WTC11 (cell line): ENCODE measurements around the gene FNDC3B. TPM values are rescaled to one million over a fixed set of nuclear protein-coding genes. Genes with fewer than 3 reads are reported as not detected.

Experiments
- ATAC-seq: fragments of 200-7000 bp; cut with Tn5 transposase; 2 replicates; pipeline ENCODE4 v1.10.0; 2021; ENCODE audit warnings: mild to moderate bottlenecking, moderate library complexity
- CTCF ChIA-PET: fragments of 300-600 bp; sonication (Branson Sonifier 250); formaldehyde crosslinking; loops from one replicate; lab custom pipeline; 2021; ENCODE audit warnings: antibody characterized with exemption; lab: Charles Lee
- POLR2A ChIA-PET: fragments of 350-600 bp; sonication (Branson Sonifier 250); formaldehyde crosslinking; loops from one replicate; lab custom pipeline; 2021; ENCODE audit warnings: antibody characterized with exemption; lab: Charles Lee
- DNase-seq: peaks from one replicate; pipeline ENCODE4 v3.0.0; 2021; ENCODE audit warnings: low spot score
- H3K27ac Mint-ChIP-seq: 2 replicates; pipeline ENCODE4 v1.8.0; 2021; ENCODE audit warnings: mixed read lengths
- H3K27me3 Mint-ChIP-seq: 2 replicates; pipeline ENCODE4 v1.8.0; 2021; ENCODE audit warnings: low read depth, mild to moderate bottlenecking, moderate library complexity, mixed read lengths
- H3K36me3 Mint-ChIP-seq: 2 replicates; pipeline ENCODE4 v1.8.0; 2021; ENCODE audit warnings: mixed read lengths
- H3K4me1 Mint-ChIP-seq: 2 replicates; pipeline ENCODE4 v1.8.0; 2022; ENCODE audit warnings: mixed read lengths
- H3K4me3 Mint-ChIP-seq: 2 replicates; pipeline ENCODE4 v1.8.0; 2021; ENCODE audit warnings: mild to moderate bottlenecking, moderate library complexity, mixed read lengths
- H3K9me3 Mint-ChIP-seq: 2 replicates; pipeline ENCODE4 v1.8.0; 2021; ENCODE audit warnings: mixed read lengths
- ATF1 ChIP-seq: sonication (generic); formaldehyde crosslinking; IDR thresholded peaks from 2 replicates; pipeline ENCODE4 v1.8.1; 2023; ENCODE audit warnings: mild to moderate bottlenecking, moderate library complexity, missing genetic modification reagents
- ATF6 ChIP-seq: sonication (generic); formaldehyde crosslinking; IDR thresholded peaks from 2 replicates; pipeline ENCODE4 v1.8.1; 2023; ENCODE audit warnings: mild to moderate bottlenecking, missing genetic modification reagents
- CDX4 ChIP-seq: fragments of 250-450 bp; sonication (Bioruptor Pico); IDR thresholded peaks from 2 replicates; pipeline ENCODE4 v1.9.0; 2021; ENCODE audit warnings: moderate library complexity, mild to moderate bottlenecking, inconsistent platforms, borderline replicate concordance
- CREB1 ChIP-seq: sonication (generic); formaldehyde crosslinking; IDR thresholded peaks from 2 replicates; pipeline ENCODE4 v1.8.0; 2023; ENCODE audit warnings: mild to moderate bottlenecking, missing genetic modification reagents
- E2F5 ChIP-seq: sonication (generic); formaldehyde crosslinking; IDR thresholded peaks from 2 replicates; pipeline ENCODE4 v1.8.1; 2022; ENCODE audit warnings: mild to moderate bottlenecking, moderate library complexity, missing genetic modification reagents
- HMGA2 ChIP-seq: fragments of 250-450 bp; sonication (Bioruptor Pico); IDR thresholded peaks from 2 replicates; pipeline ENCODE4 v1.4.0; 2021; ENCODE audit warnings: mild to moderate bottlenecking, moderate library complexity
- IRF2 ChIP-seq: sonication (generic); formaldehyde crosslinking; IDR thresholded peaks from 2 replicates; pipeline ENCODE4 v1.8.0; 2022; ENCODE audit warnings: low read depth, missing genetic modification reagents, borderline replicate concordance
- MYBL2 ChIP-seq: sonication (generic); formaldehyde crosslinking; IDR thresholded peaks from 2 replicates; pipeline ENCODE4 v1.8.1; 2023; ENCODE audit warnings: mild to moderate bottlenecking, moderate library complexity, missing genetic modification reagents
- RORB ChIP-seq: fragments of 250-450 bp; sonication (Bioruptor Pico); IDR thresholded peaks from 2 replicates; pipeline ENCODE4 v1.9.0; 2021; ENCODE audit warnings: mild to moderate bottlenecking
- SP1 ChIP-seq: sonication (generic); formaldehyde crosslinking; conservative IDR thresholded peaks from 2 replicates; pipeline ENCODE4 v1.8.1; 2022; ENCODE audit warnings: missing genetic modification reagents
- TEAD4 ChIP-seq: sonication (generic); formaldehyde crosslinking; IDR thresholded peaks from 2 replicates; pipeline ENCODE4 v1.8.0; 2022; ENCODE audit warnings: mild to moderate bottlenecking, missing genetic modification reagents
- USF2 ChIP-seq: sonication (generic); formaldehyde crosslinking; IDR thresholded peaks from 2 replicates; pipeline ENCODE4 v1.8.1; 2023; ENCODE audit warnings: mild to moderate bottlenecking, missing genetic modification reagents, moderate library complexity
- ZNF121 ChIP-seq: sonication (generic); formaldehyde crosslinking; IDR thresholded peaks from 2 replicates; pipeline ENCODE4 v1.8.0; 2023; ENCODE audit warnings: missing genetic modification reagents
- ZNF219 ChIP-seq: sonication (generic); formaldehyde crosslinking; IDR thresholded peaks from 2 replicates; pipeline ENCODE4 v1.8.0; 2023; ENCODE audit warnings: missing genetic modification reagents, mild to moderate bottlenecking, borderline replicate concordance
- ZNF423 ChIP-seq: fragments of 250-450 bp; sonication (Bioruptor Pico); IDR thresholded peaks from 2 replicates; pipeline ENCODE4 v2.1.2; 2022; ENCODE audit warnings: mild to moderate bottlenecking, moderate library complexity
- ZNF425 ChIP-seq: fragments of 250-450 bp; sonication (Bioruptor Pico); conservative IDR thresholded peaks from 2 replicates; pipeline ENCODE4 v1.9.0; 2021; ENCODE audit warnings: mild to moderate bottlenecking
- total RNA-seq: library from RNA; stranded (reverse); gene quantifications from 3 replicates; pipeline ENCODE4 v1.2.3, GENCODE V29; 2021

Gene FNDC3B
- total RNA-seq, 1 experiment from 2014 or later: 42.8 TPM

- no peak for TF ChIP-seq ZNF425 (CRISPR knock-in tag)
- TF ChIP-seq RORB (CRISPR knock-in tag): no peak
- no peak for TF ChIP-seq CREB1 (CRISPR knock-in tag)
- no peak for TF ChIP-seq ZNF219 (CRISPR knock-in tag)
- TF ChIP-seq ATF1 (CRISPR knock-in tag): no peak
- no peak for TF ChIP-seq E2F5
- no peak for TF ChIP-seq TEAD4 (CRISPR knock-in tag)
These were observed 132.2 kb downstream of the FNDC3B start (continued) for GRCh38 chr3:172171396-172172075.

GRCh38 chr3:172173316-172174254 lies 134.2 kb downstream of the FNDC3B start:
- Mint-ChIP-seq H3K27ac (peak overlapping the region; percentile 97), H3K4me1 (peaks cover 89% of the 10 kb centered on the region)
- no peak for DNase-seq

GRCh38 chr3:172174513-172175253 lies 135.3 kb downstream of the FNDC3B start:
- TF ChIP-seq USF2 (CRISPR knock-in tag) (no peak), RORB (CRISPR knock-in tag) (no peak), IRF2 (CRISPR knock-in tag) (no peak), SP1 (CRISPR knock-in tag) (peak; percentile 23; the same call in 1 of the 2 replicates), CDX4 (CRISPR knock-in tag) (no peak), ZNF423 (CRISPR knock-in tag) (peak; percentile 17; the same call in 1 of the 2 replicates)
- CTCF ChIA-PET: no interaction called here
- Mint-ChIP-seq H3K27me3 (no peaks in the 10 kb centered on the region), H3K9me3 (no peaks in the 10 kb centered on the region), H3K4me1 (peaks cover 82% of the 10 kb centered on the region), H3K36me3 (no peaks in the 10 kb centered on the region; the same call in 1 of the 2 replicates), H3K27ac (peak overlapping the region; percentile 97), H3K4me3 (peak overlapping the region; percentile 41)
- peak; percentile 39 for ATAC-seq
- POLR2A ChIA-PET: no interaction called here
- DNase-seq: no peak

More at GRCh38 chr3:172173316-172174254, 134.2 kb downstream of the FNDC3B start:
- no peaks in the 10 kb centered on the region; the same call in 1 of the 2 replicates for H3K36me3 Mint-ChIP-seq
- no peaks in the 10 kb centered on the region for H3K27me3 Mint-ChIP-seq
- H3K4me3 Mint-ChIP-seq: peak overlapping the region; percentile 18; the same call in 1 of the 2 replicates
- H3K9me3 Mint-ChIP-seq: no peaks in the 10 kb centered on the region
- ChIA-PET POLR2A (no interaction called here), CTCF (no interaction called here)
- ATAC-seq: no peak
- TF ChIP-seq HMGA2 (CRISPR knock-in tag): no peak
- peak; percentile 92 for TF ChIP-seq ZNF121
- no peak for TF ChIP-seq MYBL2
- no peak for TF ChIP-seq ATF6 (CRISPR knock-in tag)
- TF ChIP-seq, all 79 proteins: peak for 1
